Adipocyte (in vitro differentiated cells): ENCODE results near the gene ANGPTL2.
"Not testable (repeated sequence)": the region's sequence is repeated elsewhere in the genome, so short reads cannot be mapped to it uniquely, and the experiment has no call there.

Experiments
- DNase-seq: peaks from one replicate; pipeline ENCODE4 v3.0.0-alpha.2; 2015; ENCODE audit warnings: low read depth
- H3K27me3 ChIP-seq: replicated peaks from 2 replicates; pipeline ENCODE4 v1.7.0; 2013; ENCODE audit warnings: mild to moderate bottlenecking, low read length, moderate library complexity; ENCODE audit not compliant: control insufficient read depth, insufficient read depth
- H3K36me3 ChIP-seq: 2 replicates; pipeline ENCODE4 v1.7.0; 2013; ENCODE audit warnings: low read length, mild to moderate bottlenecking, moderate library complexity; ENCODE audit not compliant: control insufficient read depth, insufficient read depth, severe bottlenecking
- H3K4me1 ChIP-seq: 2 replicates; pipeline ENCODE4 v1.7.0; 2013; ENCODE audit warnings: mild to moderate bottlenecking, low read length, moderate library complexity; ENCODE audit not compliant: control insufficient read depth, insufficient read depth
- H3K4me3 ChIP-seq: 2 replicates; pipeline ENCODE4 v1.7.0; 2013; ENCODE audit warnings: mild to moderate bottlenecking, low read length, moderate library complexity
- H3K9ac ChIP-seq: 2 replicates; pipeline ENCODE4 v1.7.0; 2013; ENCODE audit warnings: mild to moderate bottlenecking, low read length, moderate library complexity
- H3K9me3 ChIP-seq: 2 replicates; pipeline ENCODE4 v1.7.0; 2013; ENCODE audit warnings: mild to moderate bottlenecking, low read length, moderate library complexity; ENCODE audit not compliant: control insufficient read depth

Gene ANGPTL2

GRCh38 chr9:127153501-127153900, 31.1 kb upstream of the ANGPTL2 start:
- Histone ChIP-seq H3K4me1 (peaks cover 15% of the 10 kb centered on the region), H3K4me3 (no peak overlapping the region), H3K9me3 (no peaks in the 10 kb centered on the region), H3K36me3 (no peaks in the 10 kb centered on the region), H3K9ac (no peak overlapping the region), H3K27me3 (peaks cover 5% of the 10 kb centered on the region)
- DNase-seq: no peak

GRCh38 chr9:127149463-127150390, 27.3 kb upstream of the ANGPTL2 start:
- no peak overlapping the region for H3K4me3 ChIP-seq
- H3K9ac ChIP-seq: no peak overlapping the region
- H3K4me1 ChIP-seq: peaks cover 14% of the 10 kb centered on the region
- DNase-seq: no peak
- peaks cover 5% of the 10 kb centered on the region for H3K27me3 ChIP-seq
- H3K9me3 ChIP-seq: no peaks in the 10 kb centered on the region
- H3K36me3 ChIP-seq: no peaks in the 10 kb centered on the region

- Histone ChIP-seq H3K9ac (no peak overlapping the region), H3K4me1 (peaks cover 15% of the 10 kb centered on the region), H3K27me3 (peaks cover 5% of the 10 kb centered on the region), H3K4me3 (no peak overlapping the region), H3K9me3 (no peaks in the 10 kb centered on the region), H3K36me3 (no peaks in the 10 kb centered on the region)
- no peak for DNase-seq
Observed at GRCh38 chr9:127149010-127149409, 26.6 kb upstream of the ANGPTL2 start.

- no peaks in the 10 kb centered on the region for H3K9me3 ChIP-seq
- H3K4me3 ChIP-seq: no peak overlapping the region
- no peak overlapping the region for H3K9ac ChIP-seq
- H3K4me1 ChIP-seq: peaks cover 25% of the 10 kb centered on the region
- no peak for DNase-seq
- H3K27me3 ChIP-seq: peaks cover 5% of the 10 kb centered on the region
- no peaks in the 10 kb centered on the region for H3K36me3 ChIP-seq
Observed at GRCh38 chr9:127148014-127148413, 25.6 kb upstream of the ANGPTL2 start.

GRCh38 chr9:127147251-127147650, 24.8 kb upstream of the ANGPTL2 start:
- no peaks in the 10 kb centered on the region for H3K36me3 ChIP-seq
- peaks cover 33% of the 10 kb centered on the region for H3K4me1 ChIP-seq

GRCh38 chr9:127146841-127147240, 24.4 kb upstream of the ANGPTL2 start:
- not testable (repeated sequence) for H3K27me3 ChIP-seq, H3K9me3 ChIP-seq, H3K9ac ChIP-seq, H3K4me3 ChIP-seq, H3K36me3 ChIP-seq, DNase-seq
- peaks cover 37% of the 10 kb centered on the region for H3K4me1 ChIP-seq

More at GRCh38 chr9:127147251-127147650, 24.8 kb upstream of the ANGPTL2 start:
- H3K4me3 ChIP-seq: no peak overlapping the region
- H3K9ac ChIP-seq: no peak overlapping the region
- no peak for DNase-seq
- H3K27me3 ChIP-seq: peaks cover 5% of the 10 kb centered on the region
- H3K9me3 ChIP-seq: no peaks in the 10 kb centered on the region

- Histone ChIP-seq H3K4me1 (peaks cover 40% of the 10 kb centered on the region), H3K9ac (no peak overlapping the region), H3K27me3 (peaks cover 5% of the 10 kb centered on the region), H3K36me3 (no peaks in the 10 kb centered on the region), H3K9me3 (no peaks in the 10 kb centered on the region), H3K4me3 (no peak overlapping the region)
- no peak for DNase-seq
Observed at GRCh38 chr9:127144670-127145445, 22.4 kb upstream of the ANGPTL2 start.

- no peaks in the 10 kb centered on the region for H3K9me3 ChIP-seq
- H3K9ac ChIP-seq: no peak overlapping the region
- H3K4me1 ChIP-seq: peaks cover 40% of the 10 kb centered on the region
- H3K36me3 ChIP-seq: no peaks in the 10 kb centered on the region
- DNase-seq: no peak
- H3K4me3 ChIP-seq: no peak overlapping the region
- peaks cover 2% of the 10 kb centered on the region for H3K27me3 ChIP-seq
Observed at GRCh38 chr9:127143920-127144465, 21.6 kb upstream of the ANGPTL2 start.

- H3K9me3 ChIP-seq: no peaks in the 10 kb centered on the region
- no peak for DNase-seq
- H3K36me3 ChIP-seq: no peaks in the 10 kb centered on the region
- no peak overlapping the region for H3K4me3 ChIP-seq
- no peak overlapping the region for H3K9ac ChIP-seq
- peaks cover 4% of the 10 kb centered on the region for H3K27me3 ChIP-seq
- peaks cover 43% of the 10 kb centered on the region for H3K4me1 ChIP-seq
Observed at GRCh38 chr9:127142931-127143464, 20.6 kb upstream of the ANGPTL2 start.

- Histone ChIP-seq H3K4me3 (no peak overlapping the region), H3K27me3 (peaks cover 4% of the 10 kb centered on the region)
- DNase-seq: no peak
Observed at GRCh38 chr9:127142291-127142690, 19.9 kb upstream of the ANGPTL2 start.

More at GRCh38 chr9:127142291-127142690, 19.9 kb upstream of the ANGPTL2 start:
- Histone ChIP-seq H3K9me3 (no peaks in the 10 kb centered on the region), H3K36me3 (no peaks in the 10 kb centered on the region), H3K4me1 (peaks cover 43% of the 10 kb centered on the region), H3K9ac (no peak overlapping the region)
